Motor neuron (in vitro differentiated cells): ENCODE results near the gene GAB2. TPM values are rescaled to one million over a fixed set of nuclear protein-coding genes. Genes with fewer than 3 reads are reported as not detected.
"Not testable (repeated sequence)": the region's sequence is repeated elsewhere in the genome, so short reads cannot be mapped to it uniquely, and the experiment has no call there.

ENCODE experiments used
- ATAC-seq, 8 experiments: fragments of 200-7000 bp; cut with Tn5 transposase; replicated peaks in 6 of 8; 2 replicates each; pipeline ENCODE4 v1.8.0; 2021; ENCODE audit warnings: mild to moderate bottlenecking in 8 of 8, moderate library complexity in 8 of 8
- H3K27ac ChIP-seq, 2 donors: fragments of 250-450 bp; sonication (Bioruptor Pico); 2 replicates each; pipeline ENCODE4 v1.9.0; 2021; ENCODE audit warnings: antibody characterized with exemption in 2 of 2, mild to moderate bottlenecking in 2 of 2, moderate library complexity in 1 of 2
- H3K4me1 ChIP-seq, 2 donors: fragments of 250-450 bp; sonication (Bioruptor Pico); replicated peaks in 1 of 2; 2 replicates each; pipeline ENCODE4 v1.6.1; 2021; ENCODE audit warnings: antibody characterized with exemption in 2 of 2, mild to moderate bottlenecking in 2 of 2, moderate library complexity in 1 of 2
- H3K4me3 ChIP-seq, 5 donors: fragments of 250-450 bp; sonication (Bioruptor Pico); 2 replicates each; pipeline ENCODE4 v1.9.0; 2021; ENCODE audit warnings: antibody characterized with exemption in 5 of 5, mild to moderate bottlenecking in 5 of 5, moderate library complexity in 4 of 5
- WGBS, 10 experiments: fragments of 450-650 bp; shearing (Covaris generic); methylation state at CpG; one replicate each; pipeline ENCODE4 v1.0.0; 2022; 5-methylcytosine and 5-hydroxymethylcytosine counted together
- in situ Hi-C, 9 experiments: fragments of 400-800 bp; cut with MboI; loops; one replicate each; pipeline ENCODE4 v1.15.0; 2021; ENCODE audit warnings: low sequenced_read_pairs in 9 of 9, low pct_unique_long_range_greater_than_20kb in 2 of 9; ENCODE audit not compliant: unreplicated experiment in 9 of 9
- total RNA-seq, 8 experiments: library from RNA; unstranded; fragments of 300-600 nt; gene quantifications; 2 replicates each; pipeline versions ENCODE4 v1.2.3 to v1.2.4, GENCODE V29; 2022

The GAB2 gene
- total RNA-seq, 8 experiments from 2014 or later = 2.5 to 44.1 (median 25.6) TPM

- Histone ChIP-seq H3K4me3 (no peak overlapping the region), H3K27ac (no peak overlapping the region), H3K4me1 (peaks cover 6 to 11% of the 10 kb centered on the region in 2 donors)
- 33 to 100% methylated on average over 1 of the region's 2 CpGs; no CpG with 5 or more reads in 8 of the 10 experiments for WGBS, 10 experiments
- no peak for ATAC-seq
- in situ Hi-C loops = loop anchor here in 4 of 9 experiments (25.0 kb wide), 2 partner anchors 158 to 333 kb away; partner anchors contain the start of gene NARS2 (in 4 of the 4)
These were observed 188.5 kb downstream of the GAB2 start for GRCh38 chr11:78229106-78229505.

DNA sequence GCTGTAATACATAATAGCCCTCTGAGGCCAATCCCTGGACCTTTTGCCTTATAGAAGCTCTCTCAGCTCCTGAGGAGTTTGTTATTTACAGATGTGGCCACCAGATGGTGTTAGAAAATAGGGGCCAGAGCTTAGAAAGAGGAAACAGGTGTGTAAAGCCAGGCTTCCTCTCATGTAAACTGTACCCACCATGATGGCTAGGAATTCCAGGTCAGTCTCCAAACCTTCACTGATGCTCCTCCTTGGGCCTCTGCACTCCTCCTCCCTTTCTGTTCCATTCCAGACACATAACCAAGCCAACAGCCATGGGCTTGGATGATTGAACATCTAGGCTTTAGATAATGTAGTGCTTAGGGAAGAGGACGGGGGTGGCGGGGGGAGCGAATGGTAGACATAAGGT, 189.2 kb downstream of the GAB2 start:
- no peak overlapping the region for H3K27ac ChIP-seq
- ATAC-seq = peak; percentile 49 to 79 (median 64)
- H3K4me1 ChIP-seq = peaks cover 6 to 11% of the 10 kb centered on the region in 2 donors
- 96 to 100% methylated on average over 2 to 3 of the region's 3 CpGs; no CpG with 5 or more reads in 8 of the 10 experiments for WGBS, 10 experiments
- in situ Hi-C loops = loop anchor here in 4 of 9 experiments (25.0 kb wide), 2 partner anchors 159 to 334 kb away; partner anchors contain the start of gene NARS2 (in 4 of the 4)
- H3K4me3 ChIP-seq = no peak overlapping the region

DNA sequence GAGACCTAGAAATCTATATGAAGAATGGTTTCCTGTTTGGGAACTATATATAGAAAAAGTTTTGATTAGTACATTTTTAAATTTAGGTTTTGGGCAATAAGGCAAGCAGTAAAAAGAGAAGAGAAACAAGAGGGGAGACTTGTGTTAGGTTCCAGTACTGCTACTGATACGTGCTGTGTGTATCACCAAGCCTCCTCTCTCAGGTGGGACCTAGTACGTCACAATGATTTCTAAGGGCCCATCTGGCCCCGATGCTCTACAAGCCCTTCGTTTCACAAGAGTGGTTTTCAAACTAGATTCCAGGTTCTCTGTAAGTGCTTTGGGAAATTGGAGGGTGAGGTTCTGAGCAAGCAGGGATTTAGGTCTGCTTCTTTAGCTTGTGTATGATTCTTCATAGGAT, 189.7 kb downstream of the GAB2 start:
- ATAC-seq = no peak
- no peak overlapping the region for H3K27ac ChIP-seq
- peaks cover 6 to 11% of the 10 kb centered on the region in 2 donors for H3K4me1 ChIP-seq
- in situ Hi-C loops = loop anchor here in 4 of 9 experiments (25.0 kb wide), 2 partner anchors 159 to 334 kb away; partner anchors contain the start of gene NARS2 (in 4 of the 4)
- 20 to 92% (median 80%) methylated on average over 1 to 4 of the region's 4 CpGs; no CpG with 5 or more reads in 1 of the 10 experiments for WGBS, 10 experiments
- no peak overlapping the region for H3K4me3 ChIP-seq

DNA sequence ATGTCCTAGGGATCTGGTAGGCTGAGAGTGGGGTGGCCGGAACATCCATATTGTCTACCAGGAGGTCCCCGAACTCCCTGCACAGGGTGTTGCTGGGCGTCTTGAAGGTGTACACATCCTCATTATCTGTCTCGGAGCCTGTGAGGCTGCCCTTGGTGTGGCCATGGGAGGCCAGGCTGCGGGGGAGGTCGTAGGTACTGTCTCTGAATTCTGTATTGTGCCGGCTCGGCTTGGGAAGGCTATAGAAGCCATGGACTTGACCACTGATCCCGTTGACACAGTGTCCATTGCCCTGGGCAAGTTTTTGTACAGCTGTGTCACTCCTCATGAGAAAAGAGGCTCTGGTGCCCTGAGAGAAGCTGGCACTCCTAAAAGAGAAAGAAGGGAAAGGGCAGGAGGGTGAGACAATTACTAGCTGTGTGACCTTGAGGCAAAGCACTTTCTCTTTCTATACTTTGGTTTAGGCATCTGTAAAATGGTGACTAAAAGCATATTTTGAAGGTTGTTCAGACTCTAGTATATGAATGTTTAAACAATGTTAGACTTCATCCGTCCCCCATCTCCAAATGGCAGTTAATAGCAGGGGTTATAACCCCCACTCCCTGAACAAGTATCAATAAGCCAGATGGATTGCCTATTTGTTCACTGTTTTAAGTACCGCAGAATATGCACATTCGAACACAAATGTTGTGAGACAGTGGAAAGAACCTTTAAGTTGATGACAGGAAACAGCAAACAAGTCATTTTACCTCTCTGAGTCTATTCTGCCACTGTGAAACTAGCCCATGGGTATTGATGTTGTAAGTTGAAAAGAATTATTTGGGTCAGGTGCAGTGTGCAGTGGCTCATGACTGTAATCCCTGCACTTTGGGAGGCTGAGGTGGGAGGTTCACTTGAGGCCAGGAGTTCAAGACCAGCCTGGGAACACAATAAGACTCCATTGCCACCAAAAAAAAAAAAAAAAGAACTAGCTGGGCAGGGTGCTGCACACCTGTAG, 190.6 kb downstream of the GAB2 start:
- H3K27ac ChIP-seq = no peak overlapping the region
- H3K4me1 ChIP-seq = peaks cover 4 to 5% of the 10 kb centered on the region in 2 donors
- ATAC-seq = no peak
- WGBS, 10 experiments = 67 to 100% (median 94%) methylated on average over 1 to 6 of the region's 12 CpGs; no CpG with 5 or more reads in 2 of the 10 experiments
- in situ Hi-C loops = loop anchor here in 4 of 9 experiments (25.0 kb wide), 2 partner anchors 160 to 335 kb away; partner anchors contain the start of gene NARS2 (in 4 of the 4)
- H3K4me3 ChIP-seq = no peak overlapping the region

DNA sequence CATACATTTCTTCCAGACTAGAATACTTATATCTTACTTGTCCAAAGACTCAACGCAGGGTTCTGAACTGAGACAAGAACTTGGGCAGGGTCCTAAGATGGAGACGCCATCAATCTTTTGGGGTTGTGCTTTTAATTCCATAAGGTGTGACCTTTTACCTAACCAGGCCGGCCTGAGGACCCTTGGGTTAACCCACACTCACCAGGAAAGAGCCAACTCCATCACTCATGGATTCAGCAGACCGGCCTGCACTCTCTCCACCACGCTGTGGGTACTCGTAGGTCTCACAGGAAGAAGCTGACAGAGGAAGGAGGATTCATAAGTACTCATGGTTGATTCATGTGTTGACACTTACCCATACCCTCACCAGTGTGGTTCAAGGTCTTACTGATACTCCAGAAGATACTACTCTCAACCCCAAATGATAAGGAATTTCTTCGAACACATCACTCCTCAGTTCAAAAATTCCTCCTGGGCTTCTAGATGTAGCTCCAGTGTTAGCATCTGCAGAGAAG, 192.7 kb downstream of the GAB2 start:
- no peak for ATAC-seq
- Histone ChIP-seq H3K27ac (no peak overlapping the region), H3K4me1 (no peaks in the 10 kb centered on the region), H3K4me3 (no peak overlapping the region)
- in situ Hi-C loops = loop anchor here in 4 of 9 experiments (25.0 kb wide), 2 partner anchors 162 to 337 kb away; partner anchors contain the start of gene NARS2 (in 4 of the 4)
- WGBS, 10 experiments = 82 to 100% (median 100%) methylated on average over 1 to 7 of the region's 7 CpGs; no CpG with 5 or more reads in 1 of the 10 experiments

DNA sequence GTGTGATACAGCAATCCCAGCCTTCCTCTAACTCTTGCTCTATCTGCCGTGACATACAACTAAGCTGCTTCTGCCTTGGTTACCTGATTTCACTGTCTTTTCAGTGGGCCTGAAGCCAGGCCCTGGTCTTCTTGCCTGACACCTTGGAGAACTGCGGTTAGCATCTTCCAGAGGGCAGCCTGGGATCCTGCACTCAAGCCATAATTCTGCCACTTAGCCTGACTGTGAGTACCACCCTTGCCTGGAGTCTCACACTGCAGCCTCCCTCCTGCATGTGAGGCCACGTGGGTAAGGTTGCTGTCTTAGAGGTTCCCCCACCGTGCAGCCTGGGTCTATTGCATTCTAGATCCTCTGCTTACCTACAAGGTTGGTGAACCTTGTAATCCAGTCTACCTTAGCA, 193.1 kb downstream of the GAB2 start:
- in situ Hi-C loops = no loop called here
- 61 to 100% (median 100%) methylated on average over 1 to 3 of the region's 4 CpGs; no CpG with 5 or more reads in 3 of the 10 experiments for WGBS, 10 experiments
- Histone ChIP-seq H3K4me1 (no peaks in the 10 kb centered on the region), H3K4me3 (no peak overlapping the region), H3K27ac (no peak overlapping the region)
- ATAC-seq = no peak

- WGBS, 10 experiments = 67 to 100% (median 96%) methylated on average over 1 to 7 of the region's 9 CpGs; no CpG with 5 or more reads in 3 of the 10 experiments
- H3K4me1 ChIP-seq = no peaks in the 10 kb centered on the region
- H3K27ac ChIP-seq = no peak overlapping the region
- no peak for ATAC-seq
- no peak overlapping the region for H3K4me3 ChIP-seq
- in situ Hi-C loops = no loop called here
These were observed 194.2 kb downstream of the GAB2 start for GRCh38 chr11:78223320-78223954.

DNA sequence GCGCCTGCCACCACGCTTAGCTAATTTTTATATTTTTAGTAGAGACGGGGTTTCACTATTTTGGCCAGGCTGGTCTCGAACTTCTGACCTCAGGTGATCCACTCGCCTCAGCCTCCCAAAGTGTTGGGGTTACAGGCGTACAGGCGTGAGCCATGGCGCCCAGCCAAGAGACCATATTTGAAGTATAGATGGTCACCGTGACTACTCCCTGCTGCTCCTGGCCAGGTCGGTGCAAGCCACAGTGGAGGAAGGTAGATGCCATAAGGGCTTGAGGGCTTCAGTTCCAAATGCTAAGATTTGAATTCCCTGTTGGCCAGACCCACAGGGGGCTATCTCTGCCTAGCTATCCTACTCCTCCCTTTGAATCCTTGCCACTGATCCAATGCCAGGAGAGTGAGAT, 194.9 kb downstream of the GAB2 start:
- WGBS, 10 experiments = 71 to 100% (median 97%) methylated on average over 1 to 5 of the region's 10 CpGs; no CpG with 5 or more reads in 2 of the 10 experiments
- in situ Hi-C loops, ATAC-seq, H3K4me3 ChIP-seq, H3K4me1 ChIP-seq, H3K27ac ChIP-seq: not testable (repeated sequence)

GRCh38 chr11:78221396-78222315, 196.0 kb downstream of the GAB2 start:
- 40 to 100% (median 92%) methylated on average over 1 to 6 of the region's 13 CpGs; no CpG with 5 or more reads in 3 of the 10 experiments for WGBS, 10 experiments
- ATAC-seq = peak in 1 of 8 experiments; percentile 70
- Histone ChIP-seq H3K27ac (no peak overlapping the region), H3K4me1 (no peaks in the 10 kb centered on the region), H3K4me3 (no peak overlapping the region)
- in situ Hi-C loops = no loop called here

DNA sequence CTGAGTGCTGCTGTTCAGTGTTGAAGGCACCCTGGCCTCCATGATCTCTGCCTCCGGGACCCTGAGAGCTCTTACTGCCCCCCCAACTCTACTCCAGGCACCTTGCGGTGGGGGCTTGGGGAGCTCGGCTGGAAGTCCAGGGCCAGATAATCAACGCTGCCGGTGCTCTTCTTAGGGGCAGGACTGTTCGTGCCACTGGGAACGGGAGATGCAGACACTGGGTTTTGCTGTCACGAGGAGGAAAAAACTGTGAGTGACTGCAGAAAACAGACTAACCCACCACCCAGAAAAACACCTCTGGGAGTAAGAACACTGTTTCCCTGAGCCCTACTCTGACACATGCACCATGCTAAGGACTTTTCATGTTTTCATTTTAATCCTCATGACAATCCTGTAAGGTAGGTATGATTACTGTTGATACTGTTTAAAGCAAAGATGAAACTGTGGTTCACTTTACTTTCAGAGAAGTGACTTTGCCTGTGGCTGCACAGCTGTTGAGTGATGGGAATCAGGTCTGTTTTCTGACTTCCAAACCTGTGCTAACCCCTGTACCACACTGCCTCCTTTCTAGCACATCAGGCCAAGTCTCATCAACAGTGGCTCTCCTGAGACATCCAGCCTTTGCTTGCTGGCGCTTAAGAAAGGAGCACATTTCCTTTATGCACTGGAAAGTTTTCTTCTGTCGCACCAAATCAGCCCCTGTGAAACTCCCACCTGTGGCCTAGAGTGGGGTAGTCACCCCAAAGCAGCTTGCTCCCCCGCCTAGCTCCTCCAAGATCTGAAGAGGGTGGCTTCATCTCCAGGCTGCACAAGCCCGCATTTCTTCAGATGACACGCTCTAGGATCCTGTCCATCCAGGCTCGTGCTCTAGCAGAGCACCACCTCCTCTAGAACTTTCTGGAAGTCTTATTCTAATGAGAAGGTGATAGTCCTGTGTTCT, 197.1 kb downstream of the GAB2 start:
- in situ Hi-C loops = no loop called here
- 87 to 100% (median 96%) methylated on average over 2 to 6 of the region's 14 CpGs; no CpG with 5 or more reads in 3 of the 10 experiments for WGBS, 10 experiments
- H3K4me1 ChIP-seq = no peaks in the 10 kb centered on the region
- H3K27ac ChIP-seq = no peak overlapping the region
- H3K4me3 ChIP-seq = no peak overlapping the region
- no peak for ATAC-seq
